GM19452 (cell line): ENCODE data around the gene TALDO1.
A peak's percentile ranks its signal among the peaks of the same experiment; 100 is the strongest.

Source experiments
- ATAC-seq: cut with Tn5 transposase; IDR thresholded peaks from one replicate; pipeline ENCODE4 v1.9.1; 2021; ENCODE audit not compliant: unreplicated experiment

The TALDO1 gene

GRCh38 chr11:767238-767637 lies 20.0 kb downstream of the TALDO1 start:
- ATAC-seq: no peak

- no peak for ATAC-seq
Observed at GRCh38 chr11:769887-770641, 22.8 kb downstream of the TALDO1 start.

- ATAC-seq: no peak
Observed at GRCh38 chr11:770642-771616, 23.7 kb downstream of the TALDO1 start.

- no peak for ATAC-seq
Observed at GRCh38 chr11:771617-772204, 24.4 kb downstream of the TALDO1 start.

- ATAC-seq: no peak
Observed at GRCh38 chr11:772429-773390, 25.4 kb downstream of the TALDO1 start.

GRCh38 chr11:773425-773824 lies 26.2 kb downstream of the TALDO1 start:
- no peak for ATAC-seq

- no peak for ATAC-seq
Observed at GRCh38 chr11:773830-774229, 26.6 kb downstream of the TALDO1 start.

GRCh38 chr11:774873-775592 lies 27.8 kb downstream of the TALDO1 start:
- ATAC-seq: no peak

- ATAC-seq: no peak
Observed at GRCh38 chr11:776263-776560, 28.9 kb downstream of the TALDO1 start.

- ATAC-seq: peak; percentile 33
Observed at GRCh38 chr11:776561-777287, 29.5 kb downstream of the TALDO1 start.

GRCh38 chr11:777288-778255 lies 30.3 kb downstream of the TALDO1 start, which contains the start of gene GATD1:
GATD1 (minus strand) TSS chr11:777487; CDS start chr11:777462, 25 bp downstream.
- ATAC-seq: peak; percentile 62

GRCh38 chr11:778976-779954 lies 32.0 kb downstream of the TALDO1 start:
- ATAC-seq: no peak

- ATAC-seq: no peak
Observed at GRCh38 chr11:779955-780532, 32.8 kb downstream of the TALDO1 start.

GRCh38 chr11:782264-783174 lies 35.3 kb downstream of the TALDO1 start:
- no peak for ATAC-seq

- no peak for ATAC-seq
Observed at GRCh38 chr11:783581-784015, 36.3 kb downstream of the TALDO1 start.
